ENCODE measurements around the gene ZNF816. TPM values are rescaled to one million over a fixed set of nuclear protein-coding genes. Genes with fewer than 3 reads are reported as not detected.

Gene ZNF816
- total RNA-seq (2022; extraction: Qiagen RNA extraction; ENCODE audit: low read depth), result 0.12 to 0.59 TPM (median 0.28 TPM) in 3 of 5 replicates, not detected in the others

GRCh38 chr19:52962394-52963246 lies at the start of gene ZNF816:
TSS of gene ZNF816 (minus strand) at chr19:52962881. CDS start at chr19:52956089, 6,792 bp downstream.

DNA sequence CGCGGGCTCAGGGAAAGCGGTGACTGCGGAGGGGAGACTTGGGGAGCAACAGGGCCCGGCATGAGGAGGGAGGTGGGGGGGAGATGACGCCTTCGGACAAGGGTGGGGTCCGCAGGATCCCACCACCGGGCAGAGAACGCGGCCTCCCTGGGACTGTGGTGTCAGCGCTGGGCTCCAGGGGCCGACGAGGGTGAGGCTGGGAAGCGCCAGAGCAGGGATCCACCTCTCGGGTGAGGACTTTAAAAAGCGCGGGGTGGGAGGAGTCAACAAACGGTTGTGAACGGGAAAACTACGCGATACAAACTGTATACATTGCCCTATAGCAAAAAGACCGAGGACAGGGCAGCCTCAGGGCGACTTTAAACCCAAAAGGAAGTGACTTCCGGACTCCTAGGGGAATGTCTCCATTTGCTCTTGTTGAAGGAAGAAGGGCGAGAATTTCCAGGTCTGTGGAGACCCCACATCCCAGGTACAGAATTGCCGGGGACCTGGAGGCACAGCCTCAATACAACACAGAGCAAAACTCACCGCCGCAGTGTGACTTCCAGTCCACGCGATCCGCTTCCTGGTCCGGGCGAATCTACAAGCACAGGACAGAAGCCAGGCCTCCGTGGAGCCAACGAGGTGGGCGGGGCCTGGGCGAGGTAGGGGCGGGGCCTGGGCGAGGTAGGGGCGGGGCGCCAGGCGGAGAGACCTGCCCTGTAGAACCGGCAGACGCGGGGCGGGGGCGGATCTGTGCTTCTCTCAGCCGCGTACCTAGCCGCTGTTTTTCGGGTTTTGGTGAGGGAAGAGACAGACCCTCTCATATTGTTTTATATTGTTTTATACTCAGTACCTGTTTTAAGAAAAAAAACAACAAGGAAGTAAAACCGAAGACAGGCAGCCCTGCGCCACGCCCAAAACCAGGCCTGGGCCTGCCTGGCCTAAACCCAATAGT lies 39.6 kb downstream of the ZNF816 start, which contains the start of gene ZNF888:
TSS of gene ZNF888 (minus strand) at position 588 of the 937 bp plus-strand sequence. CDS start 5,555 bp downstream, outside the sequence.

Other genes with a start within 250 kb of the ZNF816 start
- 2.3 to 5.1 TPM (median 2.7 TPM) in 5 replicates for gene ZNF611, start 227.8 kb downstream of the ZNF816 start, total RNA-seq (2022; extraction: Qiagen RNA extraction; ENCODE audit: low read depth)
- 0.07 to 0.34 TPM (median 0.22 TPM) in 4 of 5 replicates, not detected in the other for gene ZNF600, start 176.1 kb downstream of the ZNF816 start, total RNA-seq (2022; extraction: Qiagen RNA extraction; ENCODE audit: low read depth)
- gene ZNF28, start 141.2 kb downstream of the ZNF816 start, total RNA-seq (2022; extraction: Qiagen RNA extraction; ENCODE audit: low read depth), result 0.62 to 2.0 TPM (median 1.2 TPM) in 5 replicates
- gene ZNF468, start 105.3 kb downstream of the ZNF816 start, total RNA-seq (2022; extraction: Qiagen RNA extraction; ENCODE audit: low read depth), result 0.51 to 0.79 TPM (median 0.70 TPM) in 5 replicates
- gene ZNF320, start 65.2 kb downstream of the ZNF816 start, total RNA-seq (2022; extraction: Qiagen RNA extraction; ENCODE audit: low read depth), result not detected in 5 replicates
- not detected in 5 replicates for gene ZNF888, start 39.5 kb downstream of the ZNF816 start, total RNA-seq (2022; extraction: Qiagen RNA extraction; ENCODE audit: low read depth)
- not detected in 5 replicates for gene ERVV-1, start 51.0 kb upstream of the ZNF816 start, total RNA-seq (2022; extraction: Qiagen RNA extraction; ENCODE audit: low read depth)
- gene ERVV-2, start 81.9 kb upstream of the ZNF816 start, total RNA-seq (2022; extraction: Qiagen RNA extraction; ENCODE audit: low read depth), result not detected in 5 replicates
- 6.3 to 9.0 TPM (median 7.5 TPM) in 5 replicates for gene ZNF160, start 140.5 kb upstream of the ZNF816 start, total RNA-seq (2022; extraction: Qiagen RNA extraction; ENCODE audit: low read depth)
- gene ZNF415, start 170.0 kb upstream of the ZNF816 start, total RNA-seq (2022; extraction: Qiagen RNA extraction; ENCODE audit: low read depth), result not detected in 5 replicates
- not detected in 5 replicates for gene ZNF347, start 196.2 kb upstream of the ZNF816 start, total RNA-seq (2022; extraction: Qiagen RNA extraction; ENCODE audit: low read depth)
- not detected in 5 replicates for gene ZNF665, start 230.5 kb upstream of the ZNF816 start, total RNA-seq (2022; extraction: Qiagen RNA extraction; ENCODE audit: low read depth)

Data from A549 treated with ZK216348 at 1 μM for 4 hours (cell line).